Tibial nerve (tissue), 4 donors: ENCODE data around the gene ZDBF2. TPM values are rescaled to one million over a fixed set of nuclear protein-coding genes. Genes with fewer than 3 reads are reported as not detected.
"Not testable (repeated sequence)": the region's sequence is repeated elsewhere in the genome, so short reads cannot be mapped to it uniquely, and the experiment has no call there.

Experiments
- DNase-seq, 2 donors: peaks; one replicate each; pipeline ENCODE4 v3.0.0-alpha.2; 2019; ENCODE audit warnings: low spot score in 2 of 2
- H3K27ac ChIP-seq, 4 donors: fragments of 200-600 bp; sonication (generic) in 3 of 4; one replicate each; pipeline ENCODE4 v1.5.1; 2017 to 2019; ENCODE audit warnings: mild to moderate bottlenecking in 1 of 4
- H3K27me3 ChIP-seq, 2 donors: fragments of 200-600 bp; sonication (generic) in 1 of 2; one replicate each; pipeline versions ENCODE4 v1.5.1 to v1.6.0; 2017 to 2019
- H3K36me3 ChIP-seq, 3 donors: fragments of 200-600 bp; sonication (generic); one replicate each; pipeline ENCODE4 v1.5.1; 2018 to 2019
- H3K4me1 ChIP-seq, 4 donors: fragments of 200-600 bp; sonication (generic) in 3 of 4; one replicate each; pipeline ENCODE4 v1.5.1; 2017 to 2019
- H3K4me3 ChIP-seq, 4 donors: fragments of 200-600 bp; sonication (generic) in 3 of 4; one replicate each; pipeline ENCODE4 v1.5.1; 2017 to 2019; ENCODE audit warnings: mild to moderate bottlenecking in 1 of 4, moderate library complexity in 1 of 4
- H3K9me3 ChIP-seq, 4 donors: fragments of 200-600 bp; sonication (generic) in 3 of 4; one replicate each; pipeline ENCODE4 v1.5.1; 2017 to 2019
- EP300 ChIP-seq, 2 donors: sonication (generic); formaldehyde crosslinking; IDR thresholded peaks; one replicate each; pipeline ENCODE4 v1.6.1; 2017; ENCODE audit warnings: antibody characterized with exemption in 2 of 2, mild to moderate bottlenecking in 1 of 2
- POLR2A ChIP-seq, 2 donors: fragments of 450-650 bp; IDR thresholded peaks; one replicate each; pipeline ENCODE4 v1.6.1; 2017; ENCODE audit warnings: antibody characterized with exemption in 2 of 2, mild to moderate bottlenecking in 2 of 2, moderate library complexity in 2 of 2
- WGBS, 2 donors: methylation state at CpG; one replicate each; pipeline ENCODE4 v1.1.5; 2018; 5-methylcytosine and 5-hydroxymethylcytosine counted together
- total RNA-seq, 4 donors: library from RNA; depleted of rRNA; stranded (reverse); fragments of >200 nt; gene quantifications; one replicate each; pipeline ENCODE4 v1.1.0, GENCODE V29; 2016
- TF ChIP-seq, protein P1 (sequence below), 5 experiments: fragments of 200-600 bp in 3 of 5; fragments of 450-650 bp in 2 of 5; sonication (generic) in 3 of 5; IDR thresholded peaks; one replicate each; pipeline ENCODE4 v1.5.1; 2016 to 2019; ENCODE audit warnings: antibody characterized with exemption in 5 of 5, mild to moderate bottlenecking in 3 of 5, moderate library complexity in 2 of 5

ZDBF2 gene
- total RNA-seq, 4 donors from 2014 or later: 9.0 to 16.1 (median 13.0) TPM

DNA sequence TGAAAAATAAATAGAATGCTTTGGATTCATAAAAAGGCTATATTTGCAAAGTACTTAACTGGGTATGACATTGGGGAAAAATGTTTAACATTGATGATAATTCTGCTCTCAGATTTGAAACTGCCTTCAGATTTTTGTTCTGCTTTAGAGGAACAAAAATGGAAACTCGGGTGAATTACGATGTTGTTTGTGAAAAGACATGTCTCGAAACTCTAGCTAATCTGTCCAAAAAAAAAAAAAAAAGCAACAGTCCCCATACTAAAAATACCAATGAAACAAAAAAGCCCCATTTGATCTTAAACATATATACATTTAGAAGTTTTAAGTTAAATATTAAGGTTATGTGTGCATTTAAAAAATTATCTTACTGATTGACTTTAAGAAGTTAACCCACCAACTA lies 3.0 kb downstream of the ZDBF2 start:
- H3K4me3 ChIP-seq: no peak overlapping the region
- peaks cover 0 to 56% of the 10 kb centered on the region in 2 donors for H3K27me3 ChIP-seq
- DNase-seq: no peak
- H3K27ac ChIP-seq: no peak overlapping the region
- peaks cover 0 to 5% (median 0%) of the 10 kb centered on the region in 3 donors for H3K36me3 ChIP-seq
- H3K4me1 ChIP-seq: peaks cover 0 to 23% (median 0%) of the 10 kb centered on the region in 4 donors
- WGBS, 2 donors: 45 to 51% methylated on average over 3 of the region's 3 CpGs
- no peaks in the 10 kb centered on the region for H3K9me3 ChIP-seq
- no peak for TF ChIP-seq EP300 (IDR thresholded peaks at IDR 0.05)
- TF ChIP-seq POLR2A (IDR thresholded peaks at IDR 0.05): no peak
- TF ChIP-seq, protein P1, sequence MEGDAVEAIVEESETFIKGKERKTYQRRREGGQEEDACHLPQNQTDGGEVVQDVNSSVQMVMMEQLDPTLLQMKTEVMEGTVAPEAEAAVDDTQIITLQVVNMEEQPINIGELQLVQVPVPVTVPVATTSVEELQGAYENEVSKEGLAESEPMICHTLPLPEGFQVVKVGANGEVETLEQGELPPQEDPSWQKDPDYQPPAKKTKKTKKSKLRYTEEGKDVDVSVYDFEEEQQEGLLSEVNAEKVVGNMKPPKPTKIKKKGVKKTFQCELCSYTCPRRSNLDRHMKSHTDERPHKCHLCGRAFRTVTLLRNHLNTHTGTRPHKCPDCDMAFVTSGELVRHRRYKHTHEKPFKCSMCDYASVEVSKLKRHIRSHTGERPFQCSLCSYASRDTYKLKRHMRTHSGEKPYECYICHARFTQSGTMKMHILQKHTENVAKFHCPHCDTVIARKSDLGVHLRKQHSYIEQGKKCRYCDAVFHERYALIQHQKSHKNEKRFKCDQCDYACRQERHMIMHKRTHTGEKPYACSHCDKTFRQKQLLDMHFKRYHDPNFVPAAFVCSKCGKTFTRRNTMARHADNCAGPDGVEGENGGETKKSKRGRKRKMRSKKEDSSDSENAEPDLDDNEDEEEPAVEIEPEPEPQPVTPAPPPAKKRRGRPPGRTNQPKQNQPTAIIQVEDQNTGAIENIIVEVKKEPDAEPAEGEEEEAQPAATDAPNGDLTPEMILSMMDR (IDR thresholded peaks at IDR 0.05): no peak

DNA sequence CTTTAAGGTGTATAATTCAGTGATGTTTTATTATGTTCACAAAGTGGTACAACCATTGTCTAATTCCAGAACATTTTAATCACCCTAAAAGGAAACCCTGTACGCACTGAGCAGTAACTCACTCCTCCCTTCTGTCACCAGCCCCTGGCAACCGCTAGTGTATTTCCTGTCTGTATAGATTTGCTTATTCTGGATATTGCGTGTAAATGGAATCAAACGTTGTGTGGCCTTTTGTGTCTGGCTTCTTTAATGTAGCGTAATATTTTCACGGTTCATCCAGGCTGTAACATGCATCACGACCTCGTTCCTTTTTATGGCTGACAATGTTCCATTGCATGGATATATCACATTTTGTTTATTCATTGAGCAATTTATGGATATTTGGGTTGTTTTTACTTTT lies 8.3 kb downstream of the ZDBF2 start:
- TF ChIP-seq, protein P1 (IDR thresholded peaks at IDR 0.05): no peak
- no peak for TF ChIP-seq POLR2A (IDR thresholded peaks at IDR 0.05)
- TF ChIP-seq EP300 (IDR thresholded peaks at IDR 0.05): no peak
- H3K9me3 ChIP-seq: peaks cover 0 to 17% (median 0%) of the 10 kb centered on the region in 4 donors

DNA sequence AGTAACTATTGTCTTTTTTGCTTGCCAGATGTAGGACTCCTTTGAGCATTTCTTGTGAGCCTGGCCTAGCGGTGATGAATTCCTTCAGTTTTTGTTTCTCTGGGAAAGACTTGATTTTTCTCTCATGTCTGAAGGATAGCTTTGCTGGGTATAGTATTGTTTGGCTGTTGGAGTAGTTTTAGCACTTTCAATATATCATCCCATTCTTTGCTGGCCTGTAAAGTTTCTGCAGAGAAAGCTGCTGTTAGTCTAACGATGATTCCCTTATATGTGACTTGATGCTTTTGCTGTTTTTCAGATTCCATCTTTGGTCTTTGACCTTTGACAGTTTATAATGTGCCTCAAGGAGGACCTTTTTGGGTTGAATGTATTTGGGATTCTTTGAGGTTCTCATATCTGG lies 12.7 kb downstream of the ZDBF2 start:
- H3K9me3 ChIP-seq: peaks cover 0 to 35% (median 0%) of the 10 kb centered on the region in 4 donors
- H3K4me3 ChIP-seq: no peak overlapping the region
- 89 to 100% methylated on average over 2 of the region's 2 CpGs for WGBS, 2 donors
- DNase-seq: no peak
- peaks cover 0 to 57% (median 0%) of the 10 kb centered on the region in 3 donors for H3K36me3 ChIP-seq
- H3K27ac ChIP-seq: no peak overlapping the region
- H3K27me3 ChIP-seq: no peaks in the 10 kb centered on the region
- no peak for TF ChIP-seq POLR2A (IDR thresholded peaks at IDR 0.05)
- TF ChIP-seq EP300 (IDR thresholded peaks at IDR 0.05): no peak
- TF ChIP-seq, protein P1 (IDR thresholded peaks at IDR 0.05): no peak
- no peaks in the 10 kb centered on the region for H3K4me1 ChIP-seq

More for the DNA sequence above, 8.3 kb downstream of the ZDBF2 start:
- Histone ChIP-seq H3K4me3 (no peak overlapping the region), H3K27ac (no peak overlapping the region), H3K4me1 (no peaks in the 10 kb centered on the region), H3K36me3 (peaks cover 0 to 30% (median 0%) of the 10 kb centered on the region in 3 donors), H3K27me3 (peaks cover 0 to 12% of the 10 kb centered on the region in 2 donors)
- no peak for DNase-seq
- WGBS, 2 donors: 82 to 85% methylated on average over 8 of the region's 8 CpGs

DNA sequence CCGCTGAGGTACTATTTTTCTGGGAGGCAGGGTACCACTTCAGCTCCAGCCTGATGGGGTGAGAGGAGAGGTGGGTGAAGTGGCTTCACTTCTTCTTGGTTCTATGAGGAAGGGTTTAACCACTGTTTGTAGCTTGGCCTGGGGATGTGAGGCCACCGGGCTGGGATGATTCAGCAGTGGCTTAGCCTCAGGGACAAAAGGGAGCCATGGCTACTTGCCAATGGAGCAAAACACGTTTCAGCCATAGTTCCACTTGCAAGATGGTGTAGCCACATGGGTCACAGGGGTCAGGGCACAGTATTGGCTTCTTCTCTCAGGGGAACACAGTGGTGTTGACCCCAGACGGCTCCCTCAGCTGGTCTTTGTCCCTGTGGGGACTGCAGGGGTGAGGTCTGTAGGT lies 14.9 kb downstream of the ZDBF2 start:
- Histone ChIP-seq H3K4me3 (no peak overlapping the region), H3K9me3 (peaks cover 0 to 35% (median 0%) of the 10 kb centered on the region in 4 donors), H3K4me1 (no peaks in the 10 kb centered on the region), H3K27me3 (no peaks in the 10 kb centered on the region), H3K36me3 (peaks cover 0 to 48% (median 0%) of the 10 kb centered on the region in 3 donors), H3K27ac (no peak overlapping the region)
- TF ChIP-seq EP300 (IDR thresholded peaks at IDR 0.05) (no peak), POLR2A (IDR thresholded peaks at IDR 0.05) (no peak)
- TF ChIP-seq, protein P1 (IDR thresholded peaks at IDR 0.05): no peak
- WGBS, 2 donors: 68 to 88% methylated on average over 4 of the region's 4 CpGs
- DNase-seq: no peak

DNA sequence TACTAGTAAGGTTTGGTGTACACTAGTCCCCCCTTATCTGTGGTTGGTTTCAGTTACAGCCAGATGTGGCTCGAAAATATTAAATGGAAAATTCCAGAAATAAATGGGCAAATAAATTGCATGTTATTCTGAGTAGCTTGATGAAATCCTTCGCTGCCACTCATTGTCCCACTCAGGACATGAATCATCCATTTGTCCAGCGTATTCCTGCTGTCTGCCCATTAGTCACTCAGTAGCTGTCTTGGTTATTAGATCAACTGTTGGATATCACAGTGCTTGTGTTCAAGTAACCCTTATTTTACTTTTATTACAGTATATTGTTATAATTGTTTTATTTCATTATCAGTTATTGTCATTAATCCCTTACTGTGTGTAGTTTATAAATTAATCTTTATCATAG lies 21.7 kb downstream of the ZDBF2 start:
- Histone ChIP-seq H3K9me3 (peaks cover 0 to 4% (median 0%) of the 10 kb centered on the region in 4 donors), H3K4me1 (no peaks in the 10 kb centered on the region), H3K27me3 (no peaks in the 10 kb centered on the region), H3K36me3 (peaks cover 0 to 36% (median 0%) of the 10 kb centered on the region in 3 donors), H3K4me3 (no peak overlapping the region), H3K27ac (no peak overlapping the region)
- TF ChIP-seq, protein P1 (IDR thresholded peaks at IDR 0.05): no peak
- no peak for TF ChIP-seq EP300 (IDR thresholded peaks at IDR 0.05)
- no peak for TF ChIP-seq POLR2A (IDR thresholded peaks at IDR 0.05)
- DNase-seq: no peak
- WGBS, 2 donors: 77 to 88% methylated on average over 3 of the region's 3 CpGs

DNA sequence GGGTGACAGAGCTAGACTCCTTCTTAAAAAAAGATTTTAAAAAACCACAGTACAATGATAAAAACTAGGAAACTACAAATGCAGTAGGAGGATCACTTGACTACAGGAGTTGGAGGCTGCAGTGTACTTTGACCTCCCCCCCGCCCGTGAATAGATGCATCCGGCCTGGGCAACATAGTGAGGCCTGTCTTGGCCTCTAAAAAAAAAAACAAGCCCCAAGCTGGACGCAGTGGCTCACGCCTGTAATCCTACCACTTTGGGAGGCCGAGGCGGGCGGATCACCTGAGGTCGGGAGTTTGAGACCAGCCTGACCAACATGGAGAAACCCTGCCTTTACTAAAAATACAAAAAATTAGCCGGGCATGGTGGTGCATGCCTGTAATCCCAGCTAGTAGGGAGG lies 25.1 kb downstream of the ZDBF2 start:
- not testable (repeated sequence) for DNase-seq, H3K27ac ChIP-seq, H3K4me3 ChIP-seq, H3K9me3 ChIP-seq, H3K27me3 ChIP-seq, H3K4me1 ChIP-seq
- H3K36me3 ChIP-seq: peaks cover 0 to 25% (median 0%) of the 10 kb centered on the region in 3 donors
- 94 to 96% methylated on average over 10 of the region's 10 CpGs for WGBS, 2 donors
